Gastroesophageal sphincter (tissue), 3 donors: Measurements from ENCODE around the gene KNTC1.

Experiments used
- CTCF ChIP-seq, 4 experiments: fragments of 200-600 bp in 2 of 4; fragments of 450-650 bp in 2 of 4; sonication (generic) in 1 of 4; IDR thresholded peaks; one replicate each; pipeline ENCODE4 v1.5.1; 2017 to 2019; ENCODE audit warnings: antibody characterized with exemption in 4 of 4, mild to moderate bottlenecking in 2 of 4, moderate library complexity in 2 of 4
- EP300 ChIP-seq: sonication (generic); formaldehyde crosslinking; IDR thresholded peaks from one replicate; pipeline ENCODE4 v1.6.1; 2017; ENCODE audit warnings: antibody characterized with exemption, mild to moderate bottlenecking
- POLR2AphosphoS5 ChIP-seq: sonication (generic); formaldehyde crosslinking; IDR thresholded peaks from one replicate; pipeline ENCODE4 v1.6.1; 2017; ENCODE audit warnings: antibody characterized with exemption

GRCh38 chr12:122609732-122610131 is 82.7 kb downstream of the KNTC1 start:
- TF ChIP-seq CTCF (IDR thresholded peaks at IDR 0.05) (no peak), POLR2AphosphoS5 (no peak), EP300 (no peak)
